AG10803 (cell line): Measurements from ENCODE around the gene KCNH1.
A peak's percentile ranks its signal among the peaks of the same experiment; 100 is the strongest.
"Not testable (repeated sequence)": the region's sequence is repeated elsewhere in the genome, so short reads cannot be mapped to it uniquely, and the experiment has no call there.

Source experiments
- DNase-seq: peaks from one replicate; pipeline ENCODE4 v3.0.0; 2010; ENCODE audit warnings: low read depth
- H3K4me3 ChIP-seq: 2 replicates; pipeline ENCODE4 v1.5.1; 2011; ENCODE audit warnings: mild to moderate bottlenecking, low read length, control low read depth
- TF ChIP-seq, protein P1 (sequence below): conservative IDR thresholded peaks from 2 replicates; pipeline ENCODE4 v1.5.1; 2011; ENCODE audit warnings: mild to moderate bottlenecking, low read length, control low read depth, inconsistent platforms

Gene KCNH1

DNA sequence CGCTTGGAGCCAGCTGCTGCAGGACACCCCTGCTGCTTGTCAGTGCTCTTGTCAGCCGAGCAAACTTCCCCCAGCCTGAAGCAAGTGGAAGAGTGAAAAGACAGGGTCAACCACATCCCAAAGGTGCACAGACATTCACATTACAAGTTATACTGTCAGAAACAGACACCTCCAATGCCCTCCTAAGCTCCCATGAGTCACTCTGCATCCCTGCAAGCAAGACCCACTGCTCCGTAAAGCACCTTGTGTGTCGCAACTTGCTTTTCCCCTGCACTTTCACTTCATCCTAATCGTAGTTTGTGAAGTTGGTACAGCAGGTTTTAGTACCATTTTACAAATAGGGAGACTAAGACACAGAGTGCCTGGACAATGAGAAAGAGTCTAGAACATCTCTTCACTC lies 51.1 kb downstream of the KCNH1 start:
- H3K4me3 ChIP-seq = no peak overlapping the region
- TF ChIP-seq, protein P1, sequence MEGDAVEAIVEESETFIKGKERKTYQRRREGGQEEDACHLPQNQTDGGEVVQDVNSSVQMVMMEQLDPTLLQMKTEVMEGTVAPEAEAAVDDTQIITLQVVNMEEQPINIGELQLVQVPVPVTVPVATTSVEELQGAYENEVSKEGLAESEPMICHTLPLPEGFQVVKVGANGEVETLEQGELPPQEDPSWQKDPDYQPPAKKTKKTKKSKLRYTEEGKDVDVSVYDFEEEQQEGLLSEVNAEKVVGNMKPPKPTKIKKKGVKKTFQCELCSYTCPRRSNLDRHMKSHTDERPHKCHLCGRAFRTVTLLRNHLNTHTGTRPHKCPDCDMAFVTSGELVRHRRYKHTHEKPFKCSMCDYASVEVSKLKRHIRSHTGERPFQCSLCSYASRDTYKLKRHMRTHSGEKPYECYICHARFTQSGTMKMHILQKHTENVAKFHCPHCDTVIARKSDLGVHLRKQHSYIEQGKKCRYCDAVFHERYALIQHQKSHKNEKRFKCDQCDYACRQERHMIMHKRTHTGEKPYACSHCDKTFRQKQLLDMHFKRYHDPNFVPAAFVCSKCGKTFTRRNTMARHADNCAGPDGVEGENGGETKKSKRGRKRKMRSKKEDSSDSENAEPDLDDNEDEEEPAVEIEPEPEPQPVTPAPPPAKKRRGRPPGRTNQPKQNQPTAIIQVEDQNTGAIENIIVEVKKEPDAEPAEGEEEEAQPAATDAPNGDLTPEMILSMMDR = no peak
- no peak for DNase-seq

DNA sequence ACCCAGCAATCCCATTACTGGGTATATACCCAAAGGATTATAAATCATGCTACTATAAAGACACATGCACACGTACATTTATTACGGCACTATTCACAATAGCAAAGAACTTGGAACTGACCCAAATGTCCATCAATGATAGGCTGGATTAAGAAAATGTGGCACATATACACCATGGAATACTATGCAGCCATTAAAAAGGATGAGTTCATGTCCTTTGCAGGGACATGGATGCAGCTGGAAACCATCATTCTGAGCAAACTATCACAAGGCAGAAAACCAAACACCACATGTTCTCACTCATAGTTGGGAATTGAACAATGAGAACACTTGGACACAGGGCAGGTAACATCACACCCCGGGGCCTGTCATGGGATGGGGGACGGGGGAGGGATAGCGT lies 52.5 kb downstream of the KCNH1 start:
- not testable (repeated sequence) for DNase-seq, H3K4me3 ChIP-seq

DNA sequence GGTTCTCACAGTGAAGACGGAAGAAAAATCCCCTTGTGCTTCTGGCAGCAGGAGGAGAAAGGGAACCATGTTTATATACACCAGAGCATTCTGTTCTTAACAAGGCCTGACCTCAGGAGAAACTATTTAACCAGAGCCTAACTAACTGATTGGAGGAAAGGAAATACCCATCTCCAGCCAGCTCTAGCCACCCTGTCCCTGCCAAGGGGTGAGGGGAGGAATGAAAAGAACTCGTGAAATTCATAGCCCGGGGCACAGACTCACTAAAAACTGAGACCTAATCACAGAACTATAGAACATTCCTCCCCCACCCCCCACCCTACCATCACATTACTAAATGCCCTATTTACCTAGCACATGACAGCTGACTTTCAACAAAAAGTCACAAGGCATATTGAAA lies 65.0 kb downstream of the KCNH1 start:
- no peak overlapping the region for H3K4me3 ChIP-seq
- no peak for DNase-seq
- TF ChIP-seq, protein P1 = no peak

DNA sequence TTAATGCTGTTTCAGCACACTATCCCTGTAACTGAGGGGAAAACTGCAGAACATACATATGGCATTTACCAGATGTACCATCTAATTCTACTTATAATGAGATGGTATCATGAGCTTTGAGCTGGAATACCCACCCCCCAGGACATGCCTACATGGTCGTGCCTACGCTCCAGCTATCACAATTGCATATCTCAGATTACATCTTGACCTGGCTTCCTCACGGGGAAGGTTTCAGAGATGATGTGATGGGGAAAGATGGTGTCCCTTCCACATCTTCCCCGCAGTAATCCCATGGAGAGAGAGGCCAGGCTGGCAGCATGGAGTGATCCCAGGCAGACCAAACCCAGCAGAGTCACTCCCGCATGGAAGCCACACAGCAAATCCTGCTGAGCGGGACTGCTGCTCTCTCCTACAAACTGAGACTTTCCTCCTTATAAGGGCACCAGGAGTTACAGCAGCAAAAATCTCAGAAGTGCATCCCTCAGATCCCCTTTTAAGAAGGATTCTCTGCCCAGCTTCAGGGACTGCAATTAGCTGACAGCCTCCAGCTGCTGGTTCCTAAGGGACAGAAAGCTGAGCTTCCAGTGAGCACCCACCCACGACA lies 67.1 kb downstream of the KCNH1 start:
- no peak overlapping the region for H3K4me3 ChIP-seq
- DNase-seq = no peak
- TF ChIP-seq, protein P1 = no peak

DNA sequence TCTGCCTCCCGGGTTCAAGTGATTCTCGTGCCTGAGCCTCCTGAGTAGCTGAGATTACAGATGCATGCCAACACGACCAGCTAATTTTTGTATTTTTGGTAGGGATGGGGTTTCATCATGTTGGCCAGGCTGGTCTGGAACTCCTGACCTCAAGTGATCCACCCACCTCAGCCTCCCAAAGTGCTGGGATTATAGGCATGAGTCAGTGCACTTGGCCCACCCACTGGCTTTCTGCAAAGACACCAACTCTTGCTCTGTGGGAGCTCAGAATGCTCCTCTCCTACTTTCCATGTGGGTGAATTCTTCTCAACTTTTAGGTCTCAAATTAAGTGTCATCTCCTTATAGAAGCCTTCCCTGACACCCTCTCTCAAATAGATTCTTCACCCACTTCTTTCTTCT lies 92.1 kb downstream of the KCNH1 start:
- DNase-seq, H3K4me3 ChIP-seq: not testable (repeated sequence)

DNA sequence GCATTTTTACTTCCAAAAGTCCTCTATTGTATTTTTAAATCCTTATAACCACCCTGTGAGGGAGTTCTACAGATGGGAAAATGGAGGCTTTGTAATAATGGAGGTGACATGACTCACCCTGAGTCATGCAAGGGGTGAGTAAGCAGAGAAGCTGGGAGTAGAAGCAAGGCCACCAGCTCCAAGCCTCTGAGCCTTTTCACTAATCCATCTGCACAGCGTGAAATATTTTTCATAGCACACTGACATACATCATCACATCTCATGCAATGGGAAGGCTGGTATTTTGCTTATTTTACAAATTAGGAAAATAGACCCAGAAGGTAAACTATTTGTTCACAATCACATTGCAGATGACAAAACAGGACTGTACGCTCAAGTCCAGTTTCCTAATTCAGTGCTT lies 96.9 kb downstream of the KCNH1 start:
- no peak overlapping the region for H3K4me3 ChIP-seq
- TF ChIP-seq, protein P1 = no peak
- peak; percentile 92 for DNase-seq

DNA sequence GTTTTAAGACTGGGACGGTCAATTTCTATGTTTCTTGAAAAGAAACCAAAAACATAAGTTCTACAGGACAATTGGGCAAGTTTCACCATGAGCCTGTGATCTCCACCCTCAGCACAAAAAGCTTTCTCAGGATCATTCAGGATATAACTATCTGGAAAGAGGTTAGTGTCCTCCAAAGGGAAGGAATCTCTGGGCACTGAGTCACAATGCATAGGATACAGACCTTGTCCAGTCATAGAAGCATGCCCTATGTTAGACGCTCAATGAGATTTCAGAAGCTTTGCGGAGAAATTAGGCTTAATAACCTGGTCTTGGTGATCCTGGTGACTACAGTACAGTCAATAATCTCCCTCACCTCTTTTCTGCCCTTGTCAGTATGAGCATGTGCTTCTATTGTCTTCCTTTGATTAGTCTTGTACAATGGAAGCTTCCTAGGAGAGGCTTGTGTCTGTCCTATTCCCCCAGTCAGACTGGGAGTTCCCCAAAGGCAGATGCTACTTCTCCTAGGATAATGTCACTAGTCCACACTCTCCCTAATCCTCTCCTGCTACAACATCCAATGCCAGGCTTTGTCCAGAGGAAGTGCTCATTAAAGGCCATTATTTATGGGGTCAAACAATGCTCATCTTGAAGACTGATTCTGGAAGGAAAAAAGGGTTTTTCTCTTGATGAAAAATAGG lies 97.4 kb downstream of the KCNH1 start:
- no peak for DNase-seq
- TF ChIP-seq, protein P1 = no peak

DNA sequence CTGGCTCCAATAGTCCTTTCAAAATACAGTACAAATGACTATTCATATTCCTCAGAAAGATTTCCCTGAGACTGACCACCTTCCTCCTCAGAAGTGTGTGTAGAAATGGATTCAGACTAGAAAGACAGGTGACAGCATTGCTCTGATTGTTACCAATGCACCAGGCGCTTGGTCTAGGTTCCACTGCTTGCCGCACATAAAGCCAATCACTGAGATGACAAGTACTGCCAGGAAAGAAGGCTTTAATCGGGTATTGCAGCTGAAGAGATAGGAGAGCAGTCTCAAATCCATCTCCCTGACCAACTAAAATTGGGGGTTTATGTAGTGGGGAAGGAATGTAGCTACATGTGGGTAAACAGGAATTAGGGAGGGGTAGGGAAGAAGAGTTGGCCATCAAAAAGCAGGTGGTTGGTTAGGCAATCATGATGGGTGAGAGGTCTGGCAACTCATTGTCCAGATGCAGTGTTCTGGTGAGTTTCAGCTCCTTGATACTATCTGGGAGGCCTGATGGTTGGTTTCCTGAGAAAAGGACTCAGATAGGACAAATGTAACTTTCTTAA lies 98.0 kb downstream of the KCNH1 start:
- H3K4me3 ChIP-seq = no peak overlapping the region
- TF ChIP-seq, protein P1 = no peak
- DNase-seq = peak; percentile 25

More for the DNA sequence above, 97.4 kb downstream of the KCNH1 start:
- H3K4me3 ChIP-seq = no peak overlapping the region
